Fibroblast of lung (primary cell): Measurements from ENCODE around the gene ZGLP1. TPM values are rescaled to one million over a fixed set of nuclear protein-coding genes. Genes with fewer than 3 reads are reported as not detected.

Experiments
- DNase-seq, 2 donors: peaks; one replicate each; pipeline versions ENCODE4 v3.0.0 to v3.0.0-alpha.2; 2010; ENCODE audit warnings: low read depth in 2 of 2
- H2AFZ ChIP-seq: 2 replicates; pipeline ENCODE4 v1.5.1; 2012; ENCODE audit warnings: low read length, control low read depth, inconsistent platforms
- H3K27ac ChIP-seq: 2 replicates; pipeline ENCODE4 v1.5.1; 2011; ENCODE audit warnings: low read length, control low read depth; ENCODE audit not compliant: insufficient read depth
- H3K27me3 ChIP-seq: 2 replicates; pipeline ENCODE4 v1.5.1; 2011; ENCODE audit warnings: mild to moderate bottlenecking, low read length; ENCODE audit not compliant: control insufficient read depth, insufficient read depth
- H3K36me3 ChIP-seq: 2 replicates; pipeline ENCODE4 v1.5.1; 2011; ENCODE audit warnings: low read length; ENCODE audit not compliant: control insufficient read depth, insufficient read depth
- H3K4me1 ChIP-seq: 2 replicates; pipeline ENCODE4 v1.5.1; 2011; ENCODE audit warnings: low read length; ENCODE audit not compliant: control insufficient read depth, insufficient read depth; ENCODE audit errors: extremely low read depth
- H3K4me2 ChIP-seq: 2 replicates; pipeline ENCODE4 v1.5.1; 2011; ENCODE audit warnings: low read length, control low read depth; ENCODE audit not compliant: insufficient read depth; ENCODE audit errors: extremely low read depth
- H3K4me3 ChIP-seq, 4 experiments: fragments of 200-600 bp in 1 of 4; sonication (generic) in 1 of 4; replicated peaks in 1 of 4; 2 replicates each; pipeline ENCODE4 v1.5.1; 2011 to 2016; ENCODE audit warnings: low read length in 4 of 4, low read depth in 3 of 4, mild to moderate bottlenecking in 3 of 4, control low read depth in 2 of 4, inconsistent platforms in 1 of 4, mixed read lengths in 1 of 4; ENCODE audit not compliant: insufficient read depth in 1 of 4; ENCODE audit errors: control extremely low read depth in 1 of 4
- H3K79me2 ChIP-seq: 2 replicates; pipeline ENCODE4 v1.5.1; 2012; ENCODE audit warnings: mild to moderate bottlenecking, low read length, inconsistent platforms; ENCODE audit not compliant: control insufficient read depth, insufficient read depth
- H3K9ac ChIP-seq: 2 replicates; pipeline ENCODE4 v1.5.1; 2011; ENCODE audit warnings: mild to moderate bottlenecking, low read length, control low read depth; ENCODE audit not compliant: insufficient read depth
- H3K9me3 ChIP-seq: 2 replicates; pipeline ENCODE4 v1.5.1; 2012; ENCODE audit warnings: low read depth, low read length; ENCODE audit not compliant: control insufficient read depth, insufficient read depth
- H4K20me1 ChIP-seq: 2 replicates; pipeline ENCODE4 v1.5.1; 2011; ENCODE audit warnings: low read length; ENCODE audit not compliant: control insufficient read depth, insufficient read depth; ENCODE audit errors: extremely low read depth
- EZH2 ChIP-seq: IDR thresholded peaks from 2 replicates; pipeline ENCODE4 v1.5.1; 2012; ENCODE audit warnings: low read length, control low read depth, mild to moderate bottlenecking; ENCODE audit errors: missing control alignments
- polyA plus RNA-seq, 2 donors: library from polyadenylated mRNA; depleted of rRNA in 1 of 2; stranded (reverse) in 1 of 2; unstranded in 1 of 2; fragments of >200 nt; gene quantifications; 2 replicates each; pipeline ENCODE4 v1.2.1, GENCODE V29; 2011 to 2012; ENCODE audit warnings: missing spikeins in 1 of 2
- total RNA-seq: library from RNA; depleted of rRNA; stranded (reverse); fragments of >200 nt; gene quantifications from 2 replicates; pipeline ENCODE4 v1.2.1, GENCODE V29; 2014
- TF ChIP-seq, protein P1 (sequence below), 2 donors: IDR thresholded peaks in 1 of 2; conservative IDR thresholded peaks in 1 of 2; 1 replicate in 1 of 2; 2 replicates in 1 of 2; pipeline ENCODE4 v1.5.1; 2011 to 2012; ENCODE audit warnings: low read length in 2 of 2, control low read depth in 1 of 2, inconsistent platforms in 1 of 2, low read depth in 1 of 2, mild to moderate bottlenecking in 1 of 2

Gene ZGLP1
- total and polyA plus RNA-seq, 2 donors (not counting 1 experiment from before 2014, with no cell fraction given): 0.35 to 0.66 TPM

GRCh38 chr19:10292789-10293636, 16.6 kb downstream of the ZGLP1 start:
- peaks cover 13% of the 10 kb centered on the region for H3K4me1 ChIP-seq
- H3K27ac ChIP-seq: no peak overlapping the region
- peak; percentile 60 for TF ChIP-seq EZH2
- TF ChIP-seq, protein P1, sequence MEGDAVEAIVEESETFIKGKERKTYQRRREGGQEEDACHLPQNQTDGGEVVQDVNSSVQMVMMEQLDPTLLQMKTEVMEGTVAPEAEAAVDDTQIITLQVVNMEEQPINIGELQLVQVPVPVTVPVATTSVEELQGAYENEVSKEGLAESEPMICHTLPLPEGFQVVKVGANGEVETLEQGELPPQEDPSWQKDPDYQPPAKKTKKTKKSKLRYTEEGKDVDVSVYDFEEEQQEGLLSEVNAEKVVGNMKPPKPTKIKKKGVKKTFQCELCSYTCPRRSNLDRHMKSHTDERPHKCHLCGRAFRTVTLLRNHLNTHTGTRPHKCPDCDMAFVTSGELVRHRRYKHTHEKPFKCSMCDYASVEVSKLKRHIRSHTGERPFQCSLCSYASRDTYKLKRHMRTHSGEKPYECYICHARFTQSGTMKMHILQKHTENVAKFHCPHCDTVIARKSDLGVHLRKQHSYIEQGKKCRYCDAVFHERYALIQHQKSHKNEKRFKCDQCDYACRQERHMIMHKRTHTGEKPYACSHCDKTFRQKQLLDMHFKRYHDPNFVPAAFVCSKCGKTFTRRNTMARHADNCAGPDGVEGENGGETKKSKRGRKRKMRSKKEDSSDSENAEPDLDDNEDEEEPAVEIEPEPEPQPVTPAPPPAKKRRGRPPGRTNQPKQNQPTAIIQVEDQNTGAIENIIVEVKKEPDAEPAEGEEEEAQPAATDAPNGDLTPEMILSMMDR (conservative IDR thresholded peaks at IDR 0.05 in 1 of 2, IDR thresholded peaks at IDR 0.05 in 1 of 2; ENCODE audit: low read depth in 1 of 2, low read length in 2 of 2): no peak
- H4K20me1 ChIP-seq: no peaks in the 10 kb centered on the region
- H3K4me3 ChIP-seq: peak overlapping the region in 2 of 4 experiments; percentile 28 to 57
- no peaks in the 10 kb centered on the region for H3K9me3 ChIP-seq
- DNase-seq: no peak
- H3K79me2 ChIP-seq: no peaks in the 10 kb centered on the region
- H3K9ac ChIP-seq: no peak overlapping the region
- no peak overlapping the region for H3K4me2 ChIP-seq
- no peak overlapping the region for H2AFZ ChIP-seq
- H3K27me3 ChIP-seq: peaks cover 49% of the 10 kb centered on the region
- H3K36me3 ChIP-seq: no peaks in the 10 kb centered on the region

- H3K79me2 ChIP-seq: no peaks in the 10 kb centered on the region
- H3K4me3 ChIP-seq: peak overlapping the region; percentile 47 to 60 (median 56)
- H3K9me3 ChIP-seq: no peaks in the 10 kb centered on the region
- TF ChIP-seq, protein P1 (conservative IDR thresholded peaks at IDR 0.05 in 1 of 2, IDR thresholded peaks at IDR 0.05 in 1 of 2; ENCODE audit: low read depth in 1 of 2, low read length in 2 of 2): no peak
- no peak for TF ChIP-seq EZH2
- H3K4me2 ChIP-seq: peak overlapping the region; percentile 93
- peak overlapping the region; percentile 36 for H2AFZ ChIP-seq
- H3K4me1 ChIP-seq: peaks cover 13% of the 10 kb centered on the region
- no peaks in the 10 kb centered on the region for H4K20me1 ChIP-seq
- no peaks in the 10 kb centered on the region for H3K36me3 ChIP-seq
- H3K9ac ChIP-seq: no peak overlapping the region
- peak in 1 of 2 donors; percentile 59 for DNase-seq
- H3K27me3 ChIP-seq: peaks cover 55% of the 10 kb centered on the region
- H3K27ac ChIP-seq: no peak overlapping the region
Measured at GRCh38 chr19:10292206-10292788, 17.3 kb downstream of the ZGLP1 start.

DNA sequence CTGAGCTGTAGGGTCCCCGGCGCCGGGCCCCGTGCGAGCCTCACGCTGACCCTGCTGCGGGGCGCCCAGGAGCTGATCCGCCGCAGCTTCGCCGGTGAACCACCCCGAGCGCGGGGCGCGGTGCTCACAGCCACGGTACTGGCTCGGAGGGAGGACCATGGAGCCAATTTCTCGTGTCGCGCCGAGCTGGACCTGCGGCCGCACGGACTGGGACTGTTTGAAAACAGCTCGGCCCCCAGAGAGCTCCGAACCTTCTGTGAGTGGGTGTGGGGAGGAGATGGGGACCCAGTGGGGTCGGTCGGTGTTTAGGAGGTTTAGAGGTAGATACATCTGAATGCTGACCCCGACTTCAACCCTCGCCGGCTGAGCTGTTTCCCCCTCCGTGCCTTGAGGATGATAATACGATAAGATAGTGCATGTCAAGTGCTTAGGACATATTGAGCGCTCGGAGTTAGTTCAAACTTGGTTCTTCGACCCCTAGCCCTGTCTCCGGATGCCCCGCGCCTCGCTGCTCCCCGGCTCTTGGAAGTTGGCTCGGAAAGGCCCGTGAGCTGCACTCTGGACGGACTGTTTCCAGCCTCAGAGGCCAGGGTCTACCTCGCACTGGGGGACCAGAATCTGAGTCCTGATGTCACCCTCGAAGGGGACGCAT, 17.9 kb downstream of the ZGLP1 start:
- no peak for DNase-seq
- H3K27ac ChIP-seq: no peak overlapping the region
- peaks cover 13% of the 10 kb centered on the region for H3K4me1 ChIP-seq
- no peaks in the 10 kb centered on the region for H3K79me2 ChIP-seq
- no peak overlapping the region for H3K9ac ChIP-seq
- H3K27me3 ChIP-seq: peaks cover 55% of the 10 kb centered on the region
- H3K4me3 ChIP-seq: peak overlapping the region; percentile 47 to 60 (median 56)
- no peaks in the 10 kb centered on the region for H3K9me3 ChIP-seq
- no peaks in the 10 kb centered on the region for H4K20me1 ChIP-seq
- TF ChIP-seq EZH2: peak; percentile 54
- TF ChIP-seq, protein P1 (conservative IDR thresholded peaks at IDR 0.05 in 1 of 2, IDR thresholded peaks at IDR 0.05 in 1 of 2; ENCODE audit: low read depth in 1 of 2, low read length in 2 of 2): no peak
- no peaks in the 10 kb centered on the region for H3K36me3 ChIP-seq
- H3K4me2 ChIP-seq: peak overlapping the region; percentile 93
- peak overlapping the region; percentile 36 for H2AFZ ChIP-seq
